ENCODE data around the gene PDGFRB. TPM values are rescaled to one million over a fixed set of nuclear protein-coding genes. Genes with fewer than 3 reads are reported as not detected.

PDGFRB gene
- total RNA-seq, 1 donor from 2014 or later: 74.8 TPM

GRCh38 chr5:150158170-150158949 lies 2.7 kb upstream of the PDGFRB start:
- no peak overlapping the region for H3K4me3 Mint-ChIP-seq
- no peak for DNase-seq (ENCODE audit: extremely low spot score, unreplicated experiment)
- H3K27ac Mint-ChIP-seq: peak overlapping the region; percentile 72
- peaks cover 25% of the 10 kb centered on the region for H3K27me3 Mint-ChIP-seq
- no peak for TF ChIP-seq CTCF (conservative IDR thresholded peaks at IDR 0.05)
- H3K36me3 Mint-ChIP-seq: no peaks in the 10 kb centered on the region
- no peaks in the 10 kb centered on the region for H3K9me3 Mint-ChIP-seq
- H3K4me1 Mint-ChIP-seq (ENCODE audit: unreplicated experiment): peaks cover 55% of the 10 kb centered on the region

- H3K36me3 Mint-ChIP-seq: no peaks in the 10 kb centered on the region
- no peaks in the 10 kb centered on the region for H3K9me3 Mint-ChIP-seq
- peaks cover 25% of the 10 kb centered on the region for H3K27me3 Mint-ChIP-seq
- H3K4me1 Mint-ChIP-seq (ENCODE audit: unreplicated experiment): peaks cover 56% of the 10 kb centered on the region
- H3K4me3 Mint-ChIP-seq: peak overlapping the region; percentile 53
- DNase-seq (ENCODE audit: extremely low spot score, unreplicated experiment): no peak
- peak overlapping the region; percentile 32 for H3K27ac Mint-ChIP-seq
- TF ChIP-seq CTCF (conservative IDR thresholded peaks at IDR 0.05): no peak
Observed at GRCh38 chr5:150157168-150157567, 1.5 kb upstream of the PDGFRB start.

- H3K36me3 Mint-ChIP-seq: no peaks in the 10 kb centered on the region
- DNase-seq (ENCODE audit: extremely low spot score, unreplicated experiment): no peak
- no peak for TF ChIP-seq CTCF (conservative IDR thresholded peaks at IDR 0.05)
- peak overlapping the region; percentile 89 for H3K4me3 Mint-ChIP-seq
- no peaks in the 10 kb centered on the region for H3K9me3 Mint-ChIP-seq
- H3K27ac Mint-ChIP-seq: peak overlapping the region; percentile 55
- H3K27me3 Mint-ChIP-seq: peaks cover 23% of the 10 kb centered on the region
- H3K4me1 Mint-ChIP-seq (ENCODE audit: unreplicated experiment): peaks cover 52% of the 10 kb centered on the region
Observed at GRCh38 chr5:150156540-150156939, 895 bp upstream of the PDGFRB start.

- DNase-seq (ENCODE audit: extremely low spot score, unreplicated experiment): no peak
- peak overlapping the region; percentile 55 for H3K27ac Mint-ChIP-seq
- peaks cover 49% of the 10 kb centered on the region for H3K4me1 Mint-ChIP-seq (ENCODE audit: unreplicated experiment)
- no peaks in the 10 kb centered on the region for H3K36me3 Mint-ChIP-seq
- H3K9me3 Mint-ChIP-seq: no peaks in the 10 kb centered on the region
- TF ChIP-seq CTCF (conservative IDR thresholded peaks at IDR 0.05): no peak
- peak overlapping the region; percentile 89 for H3K4me3 Mint-ChIP-seq
- peaks cover 21% of the 10 kb centered on the region for H3K27me3 Mint-ChIP-seq
Observed at GRCh38 chr5:150156027-150156368, 353 bp upstream of the PDGFRB start.

- Mint-ChIP-seq H3K9me3 (no peaks in the 10 kb centered on the region), H3K27ac (peak overlapping the region; percentile 54), H3K4me3 (peak overlapping the region; percentile 89), H3K27me3 (peaks cover 21% of the 10 kb centered on the region), H3K4me1 (ENCODE audit: unreplicated experiment) (peaks cover 47% of the 10 kb centered on the region), H3K36me3 (no peaks in the 10 kb centered on the region)
- TF ChIP-seq CTCF (conservative IDR thresholded peaks at IDR 0.05): peak; percentile 21
- DNase-seq (ENCODE audit: extremely low spot score, unreplicated experiment): no peak
Observed at GRCh38 chr5:150154618-150155128, 972 bp downstream of the PDGFRB start.

Data from type B pancreatic cell (in vitro differentiated cells).